CD1c-positive myeloid dendritic cell (primary cell): ENCODE data around the gene CACNA1S.

Experiments used
- DNase-seq: peaks from one replicate; pipeline ENCODE4 v3.0.0-alpha.2; 2016; ENCODE audit errors: extremely low spot score

Gene CACNA1S

DNA sequence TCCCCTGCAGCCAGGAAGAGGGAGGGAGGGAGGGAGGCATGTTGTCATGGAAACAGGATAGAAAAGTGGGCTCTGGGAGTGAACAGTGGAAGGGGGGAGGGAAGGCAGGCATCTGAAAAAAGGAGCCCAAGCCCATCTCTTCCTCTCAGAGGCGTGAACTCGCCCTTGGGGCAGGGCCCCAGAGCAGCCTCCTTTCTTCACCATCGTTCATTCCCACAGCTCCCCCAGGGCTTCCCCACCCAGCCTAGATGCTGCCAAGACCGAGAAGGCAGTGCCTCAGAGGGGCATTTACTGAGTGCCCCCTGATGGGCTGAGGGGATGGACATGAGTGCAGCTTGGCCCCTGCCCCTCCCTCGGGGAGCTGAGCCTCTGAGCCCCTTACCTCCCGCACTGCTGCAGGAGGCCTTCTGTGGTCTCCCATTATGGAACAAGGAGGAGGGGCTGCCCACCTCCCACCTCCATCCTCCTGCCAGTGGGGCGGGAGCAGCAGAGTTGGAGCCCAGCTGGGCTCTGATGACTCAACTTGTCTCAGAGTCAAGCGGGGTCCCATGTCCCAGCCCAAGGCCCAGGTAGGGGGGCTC is 49.6 kb downstream of the CACNA1S start:
- no peak for DNase-seq

DNA sequence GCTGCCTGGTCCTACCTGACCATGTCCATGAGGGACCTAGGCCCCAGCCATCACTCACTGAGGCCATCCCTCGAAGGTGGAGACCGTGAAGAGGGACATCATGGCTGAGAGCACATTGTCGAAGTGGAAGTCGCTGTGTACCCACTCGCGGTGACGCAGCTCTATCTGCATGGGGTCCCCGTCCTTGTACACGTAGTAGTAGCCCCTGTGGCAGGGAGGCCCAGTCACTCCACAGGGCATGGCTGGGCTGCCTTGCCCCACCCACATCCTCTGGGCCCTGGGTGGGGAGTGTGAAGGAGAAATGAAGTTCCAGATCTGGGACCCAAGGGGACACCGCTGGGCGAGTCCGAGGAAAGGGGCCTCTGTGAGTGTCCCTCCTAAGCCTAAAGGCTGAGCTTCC is 50.3 kb downstream of the CACNA1S start:
- DNase-seq, result no peak

DNA sequence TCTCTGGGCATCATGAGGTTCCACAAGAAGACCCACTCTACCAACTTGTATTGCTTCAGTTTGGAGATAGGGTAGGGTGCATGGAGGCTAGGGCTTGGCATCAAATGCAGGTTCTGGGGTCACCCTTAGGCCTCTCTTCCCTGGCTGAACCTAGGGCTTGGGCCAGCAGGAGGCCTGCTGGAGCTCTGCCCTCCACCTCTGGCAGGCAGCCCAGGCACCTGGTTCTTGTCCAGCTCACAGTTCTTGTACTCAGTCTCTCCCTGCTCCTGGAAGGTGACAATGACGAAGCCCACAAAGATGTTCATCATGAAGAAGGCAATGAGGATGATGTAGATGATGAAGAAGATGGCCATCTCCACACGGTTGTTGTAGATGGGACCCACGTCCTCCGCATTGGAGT is 51.2 kb downstream of the CACNA1S start:
- DNase-seq, result no peak

DNA sequence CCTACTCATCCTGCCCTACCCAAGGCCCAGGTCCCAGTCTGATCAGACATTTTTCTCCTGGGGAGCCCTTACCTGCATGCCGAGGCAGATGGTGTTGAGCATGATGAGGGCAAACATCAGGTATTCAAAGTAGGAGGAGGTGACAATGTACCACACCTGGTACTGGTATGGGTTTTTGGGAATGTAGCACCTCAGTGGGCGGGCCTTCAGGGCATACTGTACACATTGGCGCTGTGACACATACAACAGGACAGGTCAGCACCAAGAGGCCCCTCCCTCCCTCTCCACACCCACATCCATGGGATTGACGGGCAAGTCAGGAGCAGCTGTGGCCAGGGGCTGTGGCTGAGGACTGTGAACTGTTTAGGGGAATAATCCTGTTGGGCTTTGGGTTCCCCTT is 51.6 kb downstream of the CACNA1S start:
- DNase-seq, result no peak

DNA sequence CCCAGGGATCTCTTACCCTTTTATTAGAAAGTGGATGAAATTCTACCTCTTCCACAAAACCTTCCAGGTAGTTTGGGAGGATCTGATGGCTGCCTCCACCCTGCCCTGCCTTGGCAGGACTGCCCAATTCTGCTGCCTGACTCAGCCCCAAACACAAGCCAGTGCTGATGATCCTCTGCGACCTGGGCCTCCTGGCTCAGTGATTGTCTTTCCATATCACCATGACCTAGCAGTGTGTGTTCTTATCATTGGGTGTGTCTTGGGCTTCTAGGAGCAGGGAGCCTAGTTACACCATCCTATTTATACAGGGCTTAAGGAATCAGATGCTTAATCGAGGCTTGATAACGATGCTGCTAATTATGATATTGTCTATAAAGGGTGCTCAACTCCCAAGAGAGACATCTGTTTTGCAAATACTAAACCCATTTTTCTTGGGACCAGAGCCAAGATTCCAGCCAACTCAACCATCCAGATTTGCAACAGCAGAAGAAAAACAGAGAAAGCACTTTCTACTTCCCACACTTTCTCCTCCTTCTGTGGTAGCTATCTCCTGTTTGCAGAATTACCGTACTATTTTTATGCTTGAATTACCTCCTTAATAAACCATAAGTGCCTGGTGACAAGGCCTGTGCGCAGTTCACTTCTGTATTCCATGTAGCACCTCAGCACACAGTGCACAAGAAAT is 52.2 kb downstream of the CACNA1S start:
- no peak for DNase-seq

DNA sequence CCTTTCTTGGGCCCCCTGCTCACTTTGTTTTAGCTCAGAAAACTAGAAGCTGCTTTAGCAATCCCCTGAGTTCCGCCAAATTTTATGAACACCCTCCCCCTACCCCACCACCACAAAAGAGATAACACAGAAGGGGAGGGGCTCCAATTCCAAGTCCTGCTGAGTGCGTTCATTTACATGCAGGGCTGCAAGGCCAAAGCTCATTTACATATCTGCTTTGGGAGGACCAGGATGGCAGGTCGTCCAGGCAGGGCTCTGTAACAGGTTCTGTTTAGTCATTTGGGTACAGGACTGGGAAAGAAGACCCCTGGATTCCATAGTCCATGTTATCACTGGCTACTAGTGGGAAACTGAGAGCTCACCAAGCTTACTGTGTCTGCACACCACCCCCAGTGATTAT is 52.8 kb downstream of the CACNA1S start:
- no peak for DNase-seq

DNA sequence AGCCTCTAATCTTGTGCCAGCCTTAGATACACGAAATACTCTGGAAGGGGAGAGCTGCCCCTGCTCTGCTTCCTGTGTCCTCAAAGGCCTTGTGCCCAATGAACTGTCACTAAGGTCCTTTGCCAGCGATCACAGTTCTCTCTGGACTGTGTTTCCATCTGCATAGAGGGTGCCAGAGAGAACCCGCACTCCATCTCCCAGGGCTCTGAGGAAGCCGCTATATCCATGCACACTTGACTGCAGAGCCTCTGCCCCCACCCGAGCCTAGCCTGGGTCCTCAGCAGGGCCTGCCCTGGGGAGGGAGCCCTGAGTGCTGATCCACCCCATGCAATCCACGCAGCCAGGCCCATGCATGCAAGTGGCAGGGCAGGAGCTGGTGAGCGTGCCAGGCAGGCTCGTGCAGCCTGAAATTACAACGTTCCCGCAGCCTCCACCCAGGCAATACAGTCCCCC is 58.1 kb downstream of the CACNA1S start:
- no peak for DNase-seq

DNA sequence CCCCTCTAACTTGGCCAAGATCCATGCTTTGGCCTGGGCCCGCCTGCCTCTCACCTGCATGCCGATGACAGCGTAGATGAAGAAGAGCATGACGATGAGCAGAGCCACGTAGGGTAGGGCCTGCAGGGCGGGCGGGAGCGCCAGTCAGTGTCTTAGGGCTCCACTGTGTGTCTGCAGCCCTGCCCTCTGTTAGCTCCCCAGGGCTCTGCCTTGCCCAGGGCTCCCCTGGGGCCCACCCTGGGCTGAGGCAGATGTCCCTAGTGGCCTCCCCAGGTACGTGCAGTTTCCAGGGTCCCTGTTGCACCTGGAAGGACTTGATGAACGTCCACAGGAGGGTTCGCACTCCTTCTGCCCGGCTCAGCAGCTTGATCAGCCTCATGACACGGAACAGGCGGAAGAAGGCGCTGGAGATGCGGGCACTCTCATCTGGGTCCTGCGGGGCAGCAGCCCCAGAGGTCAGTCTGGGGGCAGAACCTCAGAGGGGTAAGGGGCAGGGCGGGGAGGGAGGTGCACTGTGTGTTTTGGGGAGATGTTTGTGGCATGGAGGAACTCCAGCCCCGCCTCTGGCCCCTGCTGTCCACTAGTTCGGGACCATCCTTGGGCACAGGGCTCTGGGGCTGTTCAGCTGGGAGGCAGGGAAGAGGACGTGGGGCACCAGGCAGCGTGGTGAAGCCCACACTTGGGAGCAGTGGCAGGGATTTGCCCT is 58.9 kb downstream of the CACNA1S start:
- no peak for DNase-seq

DNA sequence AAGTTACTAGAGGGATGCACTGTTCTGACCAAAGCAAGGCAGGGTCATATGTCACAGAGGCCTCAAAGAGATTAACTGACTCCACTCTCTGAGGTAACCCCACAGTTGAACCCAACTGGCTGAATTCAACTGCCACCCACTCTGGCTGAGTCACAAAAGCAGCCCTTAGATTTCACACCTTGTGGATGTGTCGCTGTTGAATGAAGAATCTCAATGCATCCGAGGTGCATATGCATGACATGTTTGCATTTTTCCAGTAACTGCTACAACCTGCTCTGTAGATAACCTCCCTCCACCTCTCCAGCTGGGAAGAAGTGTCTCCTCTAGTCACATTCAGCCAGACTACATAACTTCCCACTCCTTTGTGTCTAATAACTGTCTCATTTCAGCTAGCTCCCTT is 60.8 kb downstream of the CACNA1S start:
- no peak for DNase-seq

DNA sequence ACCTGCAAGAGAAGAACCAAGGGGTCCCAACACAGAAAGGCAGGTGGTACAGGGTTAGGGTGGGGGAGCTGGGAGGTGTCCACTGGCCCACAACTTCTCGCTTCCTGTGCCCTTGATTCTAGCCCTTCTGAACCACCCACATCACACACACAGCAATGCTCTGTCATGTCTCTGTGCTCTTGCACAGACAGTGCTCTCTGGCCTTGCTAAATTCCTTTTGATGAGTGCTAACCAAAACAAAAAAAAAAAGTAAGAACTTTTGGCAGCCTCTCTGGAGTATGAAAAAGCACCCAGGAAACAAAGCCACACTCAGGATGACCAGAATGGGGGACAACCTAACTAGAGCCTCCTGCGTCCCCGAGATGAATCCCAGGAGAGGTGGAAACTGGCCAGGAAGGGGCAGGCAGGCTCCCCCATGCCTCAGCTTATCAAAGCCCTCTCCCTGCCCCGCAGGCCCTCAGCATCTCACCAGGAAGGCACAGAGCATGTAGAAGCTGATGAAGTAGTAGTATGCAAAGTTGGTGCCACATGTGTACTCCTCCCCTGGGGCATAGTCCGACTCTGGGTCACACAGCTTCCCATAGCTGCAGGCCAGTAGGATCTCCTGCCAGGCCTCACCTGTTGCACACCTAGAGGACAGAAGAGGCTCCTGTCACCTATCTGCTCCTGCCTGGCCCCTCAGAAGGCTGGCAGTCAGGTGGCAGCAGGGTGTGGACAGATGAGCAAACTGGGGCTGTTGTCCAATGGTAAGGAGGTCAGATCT is 61.5 kb downstream of the CACNA1S start:
- no peak for DNase-seq

DNA sequence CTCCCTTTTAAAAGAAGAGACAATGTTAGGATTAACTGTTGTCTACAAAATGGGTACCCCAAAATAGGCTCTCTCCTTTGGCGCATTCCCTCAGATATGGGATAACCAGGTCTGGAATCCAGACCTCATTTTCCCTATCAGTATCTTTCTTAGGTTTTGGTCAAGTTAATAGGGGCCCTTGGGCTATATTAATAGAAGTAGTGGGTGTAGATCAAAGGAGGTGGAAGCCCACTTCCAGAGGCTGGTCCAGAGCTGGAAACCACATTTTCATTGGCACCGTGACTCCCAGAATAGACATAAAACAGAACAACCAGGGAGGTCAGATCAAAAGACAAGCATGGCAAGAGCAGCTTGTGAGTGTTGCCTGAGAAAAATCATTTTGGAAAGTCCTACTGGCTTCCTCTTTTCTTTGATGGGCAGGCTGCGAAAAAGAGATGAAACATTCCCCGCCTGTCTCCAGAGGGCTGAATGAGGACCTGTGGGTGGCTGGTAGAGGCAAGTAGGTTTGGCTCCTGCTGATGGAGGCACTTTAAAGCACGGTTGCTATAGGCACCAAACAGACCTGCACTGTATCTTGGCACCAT is 62.9 kb downstream of the CACNA1S start:
- no peak for DNase-seq

DNA sequence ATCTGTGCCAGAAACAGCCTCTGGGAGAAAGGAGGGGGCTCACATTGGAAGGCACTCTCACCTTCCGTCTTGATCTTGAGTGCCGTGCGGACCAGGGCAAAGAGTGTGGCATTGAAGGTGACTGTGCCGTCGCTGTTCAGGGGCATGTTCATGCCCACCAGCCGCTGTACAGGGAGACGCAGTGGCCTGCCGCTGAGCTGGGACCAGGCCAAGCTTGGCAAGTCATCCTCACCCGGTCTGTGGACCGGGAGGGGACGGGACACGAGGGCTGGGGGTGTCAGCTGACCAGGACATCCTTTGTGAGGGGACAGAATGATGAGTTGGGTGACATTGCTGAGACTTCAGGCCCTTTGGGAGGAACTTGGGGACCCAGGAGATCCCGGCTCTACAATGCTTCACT is 63.7 kb downstream of the CACNA1S start:
- DNase-seq, result no peak

DNA sequence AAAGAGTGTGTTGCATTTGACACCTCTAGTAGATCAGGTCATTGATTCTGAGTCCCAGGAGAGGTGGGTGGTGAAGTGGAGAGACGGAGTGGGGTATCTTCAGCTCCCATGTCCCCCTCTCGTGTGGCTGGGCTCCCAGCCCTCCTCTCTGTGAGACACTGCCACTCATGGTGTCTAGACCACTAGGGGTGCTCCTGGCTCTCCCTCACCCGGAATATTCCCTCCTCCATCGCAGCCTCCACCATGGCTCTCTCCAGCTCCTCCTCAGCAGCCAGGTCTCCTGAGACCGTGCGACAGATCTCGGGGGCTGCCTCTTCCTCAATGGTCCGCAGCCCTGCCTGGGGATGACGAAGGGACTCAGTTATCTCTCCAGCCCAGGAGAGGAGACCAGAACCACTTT is 68.1 kb downstream of the CACNA1S start:
- no peak for DNase-seq

DNA sequence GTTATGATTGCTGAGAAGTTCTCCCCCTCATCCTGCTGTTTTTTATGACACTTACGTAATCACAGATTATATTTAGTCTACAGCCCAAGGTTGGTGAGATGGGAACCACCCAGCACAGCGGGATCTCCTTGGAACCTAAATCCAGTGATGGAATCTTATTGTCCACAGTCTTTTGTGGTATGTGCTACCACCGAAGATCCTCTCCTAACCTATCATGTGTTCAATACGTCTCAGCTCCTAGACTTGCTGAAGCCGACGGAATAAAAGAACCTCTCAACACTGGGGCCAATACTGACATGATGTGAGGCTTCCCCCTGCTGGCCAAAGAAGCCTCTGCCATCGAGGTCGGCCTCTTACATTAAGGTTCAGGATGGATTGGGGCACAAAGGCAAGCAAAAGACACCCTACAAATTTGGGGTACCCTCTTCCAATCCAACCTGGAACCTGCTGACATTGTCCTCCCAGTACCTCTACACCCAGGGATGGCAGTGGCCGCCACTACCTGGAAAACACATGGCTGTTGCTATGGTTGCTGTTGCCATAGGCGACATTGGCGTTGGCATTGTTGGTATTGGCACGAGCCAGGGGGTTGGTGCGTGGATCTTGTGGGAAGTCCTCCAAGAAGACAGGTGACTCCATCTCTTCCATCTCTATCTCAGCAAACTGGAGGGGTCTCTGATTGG is 69.3 kb downstream of the CACNA1S start:
- DNase-seq, result peak; percentile 77

DNA sequence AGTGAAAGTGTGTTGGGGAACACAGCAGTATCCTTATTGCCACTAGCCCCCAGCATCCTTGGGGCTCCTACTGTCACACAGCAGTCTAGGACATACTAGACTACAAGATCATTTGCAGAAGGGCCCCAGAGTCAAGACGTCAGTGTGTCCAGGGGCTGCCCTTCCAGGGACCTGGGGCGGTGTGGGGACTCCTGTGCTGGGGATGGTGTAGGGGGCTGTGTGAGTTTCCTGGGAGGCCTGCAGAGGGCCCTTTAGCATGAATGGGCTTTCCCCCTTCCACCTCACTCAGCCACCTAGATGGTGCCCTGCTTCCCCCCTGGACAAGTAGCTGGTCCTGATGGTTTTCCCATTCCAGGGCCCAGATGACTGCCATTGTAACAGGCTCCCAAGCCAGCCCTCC is 71.2 kb downstream of the CACNA1S start:
- DNase-seq, result no peak

DNA sequence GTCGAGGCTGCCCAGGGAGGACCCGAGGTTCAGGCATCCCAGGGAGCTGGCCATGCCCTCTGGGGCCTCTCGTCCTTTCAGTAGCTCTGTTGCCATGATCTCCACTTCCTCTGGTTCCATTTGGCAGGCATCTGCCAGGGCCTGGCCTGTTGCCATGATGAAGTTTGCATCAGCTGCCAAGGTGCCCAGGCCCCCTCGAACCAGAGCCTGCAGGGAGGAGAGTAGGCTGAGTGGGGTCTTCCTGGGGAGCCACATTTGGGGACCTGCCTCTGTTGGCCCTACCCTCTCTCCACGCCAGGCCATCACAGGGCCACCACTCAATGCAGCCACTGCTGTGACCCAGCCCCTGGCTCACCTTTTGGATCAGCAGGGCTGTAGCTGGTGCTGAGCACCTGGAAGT is 72.3 kb downstream of the CACNA1S start:
- no peak for DNase-seq

DNA sequence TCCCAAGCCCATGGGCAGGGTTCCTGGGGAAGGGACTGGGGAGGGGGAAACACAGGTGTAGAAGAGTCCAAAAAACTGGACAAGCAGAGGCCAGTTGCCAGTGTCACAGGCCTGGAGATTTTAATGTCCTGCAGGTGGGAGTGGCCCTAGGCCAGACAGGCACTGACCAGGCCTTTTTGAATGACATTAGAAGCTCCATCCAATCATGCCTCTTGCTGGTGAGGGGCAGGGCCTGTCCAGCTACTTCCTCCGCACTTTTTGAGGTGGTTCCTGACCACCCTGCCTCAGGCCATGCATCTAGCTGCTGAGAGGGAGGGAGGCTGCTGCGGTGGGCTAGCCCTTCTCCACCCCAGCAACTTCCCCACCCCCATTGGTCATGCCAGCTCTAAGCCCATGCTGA is 72.8 kb downstream of the CACNA1S start:
- no peak for DNase-seq

DNA sequence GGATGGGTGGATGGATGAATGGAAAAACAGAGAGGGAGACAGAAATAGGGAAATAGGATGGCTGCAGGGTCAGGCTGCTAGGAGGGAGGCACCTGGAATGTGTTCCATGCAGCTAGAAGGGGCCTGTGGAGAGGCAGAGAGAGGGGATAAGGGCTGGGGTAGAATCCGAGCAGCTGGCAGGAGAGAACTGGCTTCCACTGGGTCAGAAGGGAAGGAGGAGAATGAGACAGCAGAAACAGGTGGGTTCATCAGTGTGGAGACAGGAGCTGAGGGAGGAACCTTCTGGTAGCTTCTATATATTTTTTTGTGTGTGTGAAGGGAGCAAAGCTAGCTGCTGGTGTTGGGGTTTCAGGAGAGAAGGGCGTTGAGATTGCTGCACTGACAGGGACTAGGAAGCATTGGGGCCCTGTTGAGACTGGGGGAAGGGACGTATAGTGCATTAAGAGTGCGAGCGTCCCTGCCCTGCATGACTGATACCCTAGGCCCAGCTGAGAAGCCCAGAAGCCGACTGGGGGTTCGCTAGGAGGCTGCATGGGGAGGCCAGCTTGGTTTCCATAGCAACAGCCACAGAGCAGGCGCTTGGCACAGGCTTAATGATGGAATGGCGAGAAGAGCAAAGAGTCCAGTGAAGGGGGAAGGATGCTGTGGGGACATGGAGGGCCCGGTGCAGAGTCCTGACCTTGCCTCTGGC is 73.9 kb downstream of the CACNA1S start:
- DNase-seq, result no peak

DNA sequence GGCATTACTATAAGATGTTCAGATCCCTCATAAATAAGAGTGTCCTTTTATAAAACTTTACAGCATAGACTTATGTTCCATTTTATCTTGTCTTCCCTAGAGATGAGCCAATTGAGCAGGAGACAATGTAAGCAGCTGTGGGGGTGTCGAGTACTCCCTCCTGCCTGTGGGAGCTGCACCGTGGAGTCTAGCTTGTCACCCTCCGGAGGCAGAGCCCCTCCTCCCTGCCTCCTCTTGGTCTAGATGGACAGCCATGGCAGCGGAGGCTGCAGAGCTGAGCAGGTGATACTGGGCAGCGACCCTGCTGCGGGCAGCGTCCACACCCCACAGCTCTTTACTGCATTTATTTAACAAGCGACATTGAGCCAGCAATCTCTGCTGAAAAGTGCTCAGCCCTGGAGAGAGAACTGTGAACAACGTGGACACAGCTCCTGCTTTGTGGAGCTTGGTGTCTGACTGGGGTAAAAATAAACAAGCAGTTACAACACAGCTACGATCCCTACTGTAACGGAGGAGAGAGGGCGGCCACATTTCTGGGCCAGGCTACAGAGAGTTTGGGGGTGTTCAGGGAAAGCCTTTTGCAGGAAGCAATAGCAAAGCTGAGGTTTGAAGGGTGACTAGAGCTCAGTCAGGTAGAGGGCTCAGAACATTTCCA is 75.9 kb downstream of the CACNA1S start:
- no peak for DNase-seq

DNA sequence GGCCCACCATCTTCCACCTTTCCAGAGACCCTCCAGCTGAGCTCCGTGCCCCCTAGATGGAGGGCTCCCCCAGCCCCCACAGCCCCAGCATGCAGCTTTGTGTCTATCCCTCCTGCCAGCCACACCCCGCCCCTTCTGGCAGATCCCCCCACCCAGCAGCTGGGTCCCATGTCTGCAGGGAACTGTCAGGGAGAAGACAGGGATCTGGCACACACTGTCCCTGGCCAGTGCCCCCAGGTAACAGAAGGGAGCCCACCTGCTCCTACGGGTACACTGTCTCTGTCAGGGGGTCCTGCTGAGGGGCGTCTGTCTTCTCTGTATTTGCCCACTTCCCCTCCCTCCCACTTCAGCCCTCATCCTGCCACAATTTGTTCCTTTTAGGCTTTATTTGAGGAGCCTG is 77.6 kb downstream of the CACNA1S start:
- no peak for DNase-seq
